Trophoblast cell (in vitro differentiated cells and primary cell): Measurements from ENCODE around the gene CPNE4.

ENCODE experiments used
- DNase-seq, 2 donors: peaks; one replicate each; pipeline ENCODE4 v3.0.0-alpha.2; 2016
- H2AFZ ChIP-seq: 2 replicates; pipeline ENCODE4 v1.6.1; 2013; ENCODE audit warnings: low read length, moderate library complexity, mild to moderate bottlenecking; ENCODE audit not compliant: insufficient read depth, poor library complexity
- H2AK5ac ChIP-seq: 2 replicates; pipeline ENCODE4 v1.6.1; 2013; ENCODE audit warnings: mild to moderate bottlenecking, low read length
- H2BK120ac ChIP-seq: 2 replicates; pipeline ENCODE4 v1.6.1; 2013; ENCODE audit warnings: low read length, mild to moderate bottlenecking, moderate library complexity; ENCODE audit not compliant: insufficient read depth, poor library complexity
- H2BK12ac ChIP-seq: 2 replicates; pipeline ENCODE4 v1.6.1; 2013; ENCODE audit warnings: mild to moderate bottlenecking, low read length, moderate library complexity
- H2BK5ac ChIP-seq: 2 replicates; pipeline ENCODE4 v1.6.1; 2013; ENCODE audit warnings: low read length, low read depth, moderate library complexity, mild to moderate bottlenecking; ENCODE audit not compliant: poor library complexity
- H3K14ac ChIP-seq: 2 replicates; pipeline ENCODE4 v1.6.1; 2013; ENCODE audit warnings: mild to moderate bottlenecking, low read length
- H3K18ac ChIP-seq: 2 replicates; pipeline ENCODE4 v1.6.1; 2013; ENCODE audit warnings: mild to moderate bottlenecking, low read length
- H3K23ac ChIP-seq: 2 replicates; pipeline ENCODE4 v1.6.1; 2013; ENCODE audit warnings: low read length
- H3K27ac ChIP-seq: 2 replicates; pipeline ENCODE4 v1.5.1; 2013; ENCODE audit warnings: low read depth, mild to moderate bottlenecking, inconsistent platforms, low read length, moderate library complexity
- H3K27me3 ChIP-seq: 2 replicates; pipeline ENCODE4 v1.6.1; 2013; ENCODE audit warnings: inconsistent platforms, mild to moderate bottlenecking, low read length, moderate library complexity; ENCODE audit not compliant: insufficient read depth
- H3K36me3 ChIP-seq, 2 experiments: 1 replicate in 1 of 2; 2 replicates in 1 of 2; pipeline ENCODE4 v1.6.1; 2013; ENCODE audit warnings: low read length in 2 of 2, mild to moderate bottlenecking in 2 of 2, moderate library complexity in 1 of 2; ENCODE audit not compliant: insufficient read depth in 2 of 2, control insufficient read depth in 1 of 2
- H3K4ac ChIP-seq: 2 replicates; pipeline ENCODE4 v1.6.1; 2013; ENCODE audit warnings: low read depth, mild to moderate bottlenecking, low read length, moderate library complexity
- H3K4me1 ChIP-seq, 2 experiments: 1 replicate in 1 of 2; 2 replicates in 1 of 2; pipeline ENCODE4 v1.6.1; 2013; ENCODE audit warnings: low read length in 2 of 2, mild to moderate bottlenecking in 2 of 2, moderate library complexity in 1 of 2; ENCODE audit not compliant: insufficient read depth in 2 of 2, control insufficient read depth in 1 of 2
- H3K4me2 ChIP-seq: 2 replicates; pipeline ENCODE4 v1.6.1; 2013; ENCODE audit warnings: inconsistent platforms, mild to moderate bottlenecking, low read length, moderate library complexity
- H3K4me3 ChIP-seq: 2 replicates; pipeline ENCODE4 v1.5.1; 2013; ENCODE audit warnings: mild to moderate bottlenecking, low read depth, low read length, inconsistent platforms
- H3K79me1 ChIP-seq: one replicate; pipeline ENCODE4 v1.6.1; 2013; ENCODE audit warnings: low read length
- H3K79me2 ChIP-seq: 2 replicates; pipeline ENCODE4 v1.6.1; 2013; ENCODE audit warnings: low read length, mild to moderate bottlenecking; ENCODE audit not compliant: control insufficient read depth, insufficient read depth, poor library complexity
- H3K9ac ChIP-seq: 2 replicates; pipeline ENCODE4 v1.6.1; 2013; ENCODE audit warnings: mild to moderate bottlenecking, low read length
- H3K9me3 ChIP-seq: 2 replicates; pipeline ENCODE4 v1.6.1; 2013; ENCODE audit warnings: low read depth, mild to moderate bottlenecking, control low read depth, inconsistent platforms, low read length; ENCODE audit not compliant: insufficient read depth
- H4K12ac ChIP-seq: 2 replicates; pipeline ENCODE4 v1.6.1; 2013; ENCODE audit warnings: low read depth, mild to moderate bottlenecking, low read length, moderate library complexity
- H4K8ac ChIP-seq: 2 replicates; pipeline ENCODE4 v1.6.1; 2013; ENCODE audit warnings: low read depth, mild to moderate bottlenecking, low read length, moderate library complexity
- H4K91ac ChIP-seq: one replicate; pipeline ENCODE4 v1.6.1; 2013; ENCODE audit warnings: low read depth, mild to moderate bottlenecking, low read length, moderate library complexity
- WGBS: extraction: QIAGEN DNeasy Blood & Tissue Kit; methylation state at CpG from one replicate; pipeline ENCODE4 v1.1.7; 2013; ENCODE audit warnings: missing lambda C conversion rate; ENCODE audit not compliant: insufficient read length, insufficient coverage; ENCODE audit errors: extremely low coverage; 5-methylcytosine and 5-hydroxymethylcytosine counted together

CPNE4 gene

GRCh38 chr3:131772269-131773026 lies 262.4 kb downstream of the CPNE4 start:
- Histone ChIP-seq H3K27ac (no peak overlapping the region), H4K12ac (no peak overlapping the region), H3K4me1 (no peaks in the 10 kb centered on the region)

GRCh38 chr3:131762981-131763564 lies 271.7 kb downstream of the CPNE4 start:
- no peak for DNase-seq
- Histone ChIP-seq H4K8ac (no peak overlapping the region), H2AK5ac (no peak overlapping the region), H3K79me2 (no peaks in the 10 kb centered on the region), H4K91ac (no peak overlapping the region), H3K4me1 (no peaks in the 10 kb centered on the region), H3K27ac (no peak overlapping the region), H2BK12ac (no peak overlapping the region), H3K4me2 (no peak overlapping the region), H3K18ac (no peak overlapping the region), H3K23ac (no peak overlapping the region), H3K4ac (no peak overlapping the region), H2BK120ac (no peak overlapping the region), H3K9ac (no peak overlapping the region), H2AFZ (no peak overlapping the region), H3K9me3 (no peaks in the 10 kb centered on the region), H3K4me3 (no peak overlapping the region), H2BK5ac (no peak overlapping the region), H4K12ac (no peak overlapping the region), H3K79me1 (no peaks in the 10 kb centered on the region), H3K14ac (no peak overlapping the region), H3K27me3 (no peaks in the 10 kb centered on the region), H3K36me3 (no peaks in the 10 kb centered on the region)
- WGBS = no CpG with 5 or more reads among the region's 4 CpGs

More at GRCh38 chr3:131772269-131773026, 262.4 kb downstream of the CPNE4 start:
- Histone ChIP-seq H3K4me2 (no peak overlapping the region), H3K79me1 (no peaks in the 10 kb centered on the region), H3K9me3 (no peaks in the 10 kb centered on the region), H3K4me3 (no peak overlapping the region), H2BK120ac (no peak overlapping the region), H3K9ac (no peak overlapping the region), H3K18ac (no peak overlapping the region), H2BK5ac (no peak overlapping the region), H3K4ac (no peak overlapping the region), H3K23ac (no peak overlapping the region), H3K27me3 (no peaks in the 10 kb centered on the region), H3K79me2 (no peaks in the 10 kb centered on the region), H2AK5ac (no peak overlapping the region), H4K91ac (no peak overlapping the region), H3K14ac (no peak overlapping the region), H3K36me3 (no peaks in the 10 kb centered on the region), H2AFZ (no peak overlapping the region), H4K8ac (no peak overlapping the region), H2BK12ac (no peak overlapping the region)
- no CpG with 5 or more reads among the region's 4 CpGs for WGBS
- DNase-seq = no peak

GRCh38 chr3:131756405-131756804 lies 278.4 kb downstream of the CPNE4 start:
- WGBS = no CpG with 5 or more reads among the region's 2 CpGs
- H3K27ac ChIP-seq = no peak overlapping the region
- H3K79me2 ChIP-seq = no peaks in the 10 kb centered on the region
- no peak overlapping the region for H3K18ac ChIP-seq
- no peak overlapping the region for H3K4me3 ChIP-seq
- no peak overlapping the region for H2BK120ac ChIP-seq
- no peak overlapping the region for H4K91ac ChIP-seq
- no peaks in the 10 kb centered on the region for H3K4me1 ChIP-seq
- no peaks in the 10 kb centered on the region for H3K79me1 ChIP-seq
- H3K27me3 ChIP-seq = no peaks in the 10 kb centered on the region
- no peak overlapping the region for H2BK5ac ChIP-seq
- H2BK12ac ChIP-seq = no peak overlapping the region
- H4K8ac ChIP-seq = no peak overlapping the region
- H4K12ac ChIP-seq = no peak overlapping the region
- H3K36me3 ChIP-seq = no peaks in the 10 kb centered on the region
- no peak for DNase-seq
- H3K23ac ChIP-seq = no peak overlapping the region
- H3K9me3 ChIP-seq = no peaks in the 10 kb centered on the region
- H3K9ac ChIP-seq = no peak overlapping the region
- H3K4me2 ChIP-seq = no peak overlapping the region
- H2AK5ac ChIP-seq = no peak overlapping the region
- no peak overlapping the region for H3K14ac ChIP-seq
- H3K4ac ChIP-seq = no peak overlapping the region
- no peak overlapping the region for H2AFZ ChIP-seq

- H3K4me2 ChIP-seq = no peak overlapping the region
- H3K4me1 ChIP-seq = no peaks in the 10 kb centered on the region
- H2AK5ac ChIP-seq = no peak overlapping the region
- no peaks in the 10 kb centered on the region for H3K9me3 ChIP-seq
- no peaks in the 10 kb centered on the region for H3K27me3 ChIP-seq
- no peak overlapping the region for H2BK12ac ChIP-seq
- no peak overlapping the region for H3K27ac ChIP-seq
- H2BK120ac ChIP-seq = no peak overlapping the region
- H3K79me2 ChIP-seq = no peaks in the 10 kb centered on the region
- no peak overlapping the region for H3K4ac ChIP-seq
- H3K14ac ChIP-seq = no peak overlapping the region
- no peak overlapping the region for H3K4me3 ChIP-seq
- no peaks in the 10 kb centered on the region for H3K36me3 ChIP-seq
- no peak overlapping the region for H3K23ac ChIP-seq
- H4K8ac ChIP-seq = no peak overlapping the region
- H3K18ac ChIP-seq = no peak overlapping the region
- H2BK5ac ChIP-seq = no peak overlapping the region
- H3K79me1 ChIP-seq = no peaks in the 10 kb centered on the region
- no peak overlapping the region for H4K91ac ChIP-seq
- no peak for DNase-seq
- no peak overlapping the region for H3K9ac ChIP-seq
- H4K12ac ChIP-seq = no peak overlapping the region
- H2AFZ ChIP-seq = no peak overlapping the region
These were observed 279.4 kb downstream of the CPNE4 start for GRCh38 chr3:131755380-131755779.
